Heart left ventricle (tissue), 13 donors: Measurements from ENCODE around the gene PLXNA3.
A peak's percentile ranks its signal among the peaks of the same experiment; 100 is the strongest.

Experiments
- POLR2A ChIP-seq, 2 donors: fragments of 450-650 bp; IDR thresholded peaks; one replicate each; pipeline ENCODE4 v1.6.1; 2017; ENCODE audit warnings: antibody characterized with exemption in 2 of 2, mild to moderate bottlenecking in 2 of 2, moderate library complexity in 2 of 2
- TF ChIP-seq, protein P1 (sequence below), 12 donors: fragments of 200-600 bp; sonication (generic) in 4 of 12; IDR thresholded peaks; one replicate each; pipeline versions ENCODE4 v1.5.0 to v1.8.0; 2018 to 2022; ENCODE audit warnings: antibody characterized with exemption in 12 of 12, mild to moderate bottlenecking in 5 of 12
- donor health status: ischemic (EF 13 %, LVEDD 7.1; RV severe dilation, severe dysfunction).
- donor health status: DM: no; HTN: yes; CAD: no.
- donor health status: DM: no; HTN: no; CAD: no.
- donor health status: ischemic (EF 25% LVEDD 6.9; RV normal size, moderate dysfunction).
- donor health status: ischemic (EF 25% LVEDD 5.7; RV mildly dilated, moderate dysfunction).
- donor health status: ischemic (EF 35%, LVEDD 5.7; RV mildly dilated, moderate dysfunction).
- donor health status: nonischemic (EF 11% LVEDD 7.7; RV severe dilation, severe dysfunction).
- donor health status: DM: yes; HTN: yes; CAD: no.
- donor health status: PGD.
- donor health status: ischemic (EF 29% LVEDD 5.4; RV normal size, mild dysfunction).
- donor health status: nonischemic (EF 23%, LVEDD 6.1; RV moderate dilation, normal function).

- TF ChIP-seq, protein P1, sequence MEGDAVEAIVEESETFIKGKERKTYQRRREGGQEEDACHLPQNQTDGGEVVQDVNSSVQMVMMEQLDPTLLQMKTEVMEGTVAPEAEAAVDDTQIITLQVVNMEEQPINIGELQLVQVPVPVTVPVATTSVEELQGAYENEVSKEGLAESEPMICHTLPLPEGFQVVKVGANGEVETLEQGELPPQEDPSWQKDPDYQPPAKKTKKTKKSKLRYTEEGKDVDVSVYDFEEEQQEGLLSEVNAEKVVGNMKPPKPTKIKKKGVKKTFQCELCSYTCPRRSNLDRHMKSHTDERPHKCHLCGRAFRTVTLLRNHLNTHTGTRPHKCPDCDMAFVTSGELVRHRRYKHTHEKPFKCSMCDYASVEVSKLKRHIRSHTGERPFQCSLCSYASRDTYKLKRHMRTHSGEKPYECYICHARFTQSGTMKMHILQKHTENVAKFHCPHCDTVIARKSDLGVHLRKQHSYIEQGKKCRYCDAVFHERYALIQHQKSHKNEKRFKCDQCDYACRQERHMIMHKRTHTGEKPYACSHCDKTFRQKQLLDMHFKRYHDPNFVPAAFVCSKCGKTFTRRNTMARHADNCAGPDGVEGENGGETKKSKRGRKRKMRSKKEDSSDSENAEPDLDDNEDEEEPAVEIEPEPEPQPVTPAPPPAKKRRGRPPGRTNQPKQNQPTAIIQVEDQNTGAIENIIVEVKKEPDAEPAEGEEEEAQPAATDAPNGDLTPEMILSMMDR (IDR thresholded peaks at IDR 0.05) = no peak
- TF ChIP-seq POLR2A (IDR thresholded peaks at IDR 0.05) = peak in 1 of 2 donors; percentile 31
These were observed 38.2 kb upstream of the PLXNA3 start for GRCh38 chrX:154419688-154420401.
